Osteocyte (in vitro differentiated cells): ENCODE results near the gene MALL. TPM values are rescaled to one million over a fixed set of nuclear protein-coding genes. Genes with fewer than 3 reads are reported as not detected.
"Not testable (repeated sequence)": the region's sequence is repeated elsewhere in the genome, so short reads cannot be mapped to it uniquely, and the experiment has no call there.

Source experiments
- DNase-seq: peaks from one replicate; pipeline ENCODE4 v3.0.0; 2021; ENCODE audit warnings: mixed read lengths; ENCODE audit not compliant: unreplicated experiment; ENCODE audit errors: extremely low spot score
- H3K27ac Mint-ChIP-seq: one replicate; pipeline ENCODE4 v1.8.0; 2021; ENCODE audit warnings: mild to moderate bottlenecking, mixed read lengths; ENCODE audit not compliant: unreplicated experiment
- H3K27me3 Mint-ChIP-seq: one replicate; pipeline ENCODE4 v1.8.0; 2021; ENCODE audit warnings: mixed read lengths; ENCODE audit not compliant: unreplicated experiment
- H3K36me3 Mint-ChIP-seq: one replicate; pipeline ENCODE4 v1.8.0; 2021; ENCODE audit warnings: mixed read lengths; ENCODE audit not compliant: unreplicated experiment
- H3K4me1 Mint-ChIP-seq: one replicate; pipeline ENCODE4 v1.8.0; 2021; ENCODE audit warnings: mixed read lengths; ENCODE audit not compliant: unreplicated experiment
- H3K4me3 Mint-ChIP-seq: one replicate; pipeline ENCODE4 v1.8.0; 2021; ENCODE audit warnings: mild to moderate bottlenecking, moderate library complexity, mixed read lengths; ENCODE audit not compliant: unreplicated experiment
- H3K9me3 Mint-ChIP-seq: one replicate; pipeline ENCODE4 v1.8.0; 2021; ENCODE audit warnings: mixed read lengths; ENCODE audit not compliant: unreplicated experiment
- microRNA-seq: library from miRNA; unstranded; fragments of <30 nt; microRNA quantifications from one replicate; pipeline ENCODE4 v1.1.0, GENCODE V29; 2020; ENCODE audit not compliant: unreplicated experiment
- total RNA-seq: library from RNA; stranded (reverse); gene quantifications from 2 replicates; pipeline ENCODE4 v1.2.1, GENCODE V29; 2021

MALL gene
- total RNA-seq, 1 donor from 2014 or later, result 0.64 TPM

- H3K4me3 Mint-ChIP-seq, DNase-seq, H3K4me1 Mint-ChIP-seq, H3K9me3 Mint-ChIP-seq, H3K27me3 Mint-ChIP-seq, H3K36me3 Mint-ChIP-seq, H3K27ac Mint-ChIP-seq: not testable (repeated sequence)
Observed at GRCh38 chr2:110047225-110047624, 68.4 kb downstream of the MALL start.

- H3K9me3 Mint-ChIP-seq, H3K27me3 Mint-ChIP-seq, H3K4me3 Mint-ChIP-seq, H3K36me3 Mint-ChIP-seq, DNase-seq, H3K27ac Mint-ChIP-seq, H3K4me1 Mint-ChIP-seq: not testable (repeated sequence)
Observed at GRCh38 chr2:110041941-110042660, 73.5 kb downstream of the MALL start.

GRCh38 chr2:110037336-110037735 lies 78.3 kb downstream of the MALL start:
- not testable (repeated sequence) for H3K4me3 Mint-ChIP-seq, H3K27me3 Mint-ChIP-seq, H3K9me3 Mint-ChIP-seq, H3K27ac Mint-ChIP-seq, H3K4me1 Mint-ChIP-seq, H3K36me3 Mint-ChIP-seq
- DNase-seq, result peak; percentile 10

GRCh38 chr2:110035384-110035783 lies 80.2 kb downstream of the MALL start:
- not testable (repeated sequence) for H3K36me3 Mint-ChIP-seq, H3K4me3 Mint-ChIP-seq, H3K27ac Mint-ChIP-seq, H3K27me3 Mint-ChIP-seq, H3K4me1 Mint-ChIP-seq, H3K9me3 Mint-ChIP-seq, DNase-seq

GRCh38 chr2:110034935-110035334 lies 80.7 kb downstream of the MALL start:
- H3K4me1 Mint-ChIP-seq, H3K27ac Mint-ChIP-seq, H3K27me3 Mint-ChIP-seq, H3K4me3 Mint-ChIP-seq, H3K36me3 Mint-ChIP-seq, H3K9me3 Mint-ChIP-seq: not testable (repeated sequence)
- peak; percentile 80 for DNase-seq

Small RNAs within 50 kb of the gene (microRNA-seq; reads per million reads assigned to microRNA genes)
- gene MIR4267 (not detected), gene MIR4436B1 (not detected)

Other genes with a start within 250 kb of the MALL start
- 3.1 and 4.2 TPM in 2 replicates for gene LIMS3, start 217.1 kb downstream of the MALL start, total RNA-seq
- 3.0 and 3.6 TPM in 2 replicates for gene NPHP1, start 89.2 kb upstream of the MALL start, total RNA-seq
- 10.7 and 12.6 TPM in 2 replicates for gene MTLN, start 96.7 kb upstream of the MALL start, total RNA-seq